Mesendoderm (in vitro differentiated cells): ENCODE data around the gene YPEL1.

Experiments used
- DNase-seq: peaks from one replicate; pipeline ENCODE4 v3.0.0; 2013
- H2AK5ac ChIP-seq: 2 replicates; pipeline ENCODE4 v1.6.1; 2013; ENCODE audit warnings: low read length, inconsistent platforms
- H2BK120ac ChIP-seq: 2 replicates; pipeline ENCODE4 v1.6.1; 2013; ENCODE audit warnings: low read depth, mild to moderate bottlenecking, low read length, moderate library complexity, mixed read lengths
- H2BK15ac ChIP-seq: replicated peaks from 2 replicates; pipeline ENCODE4 v1.6.1; 2013; ENCODE audit warnings: low read depth, mild to moderate bottlenecking, moderate library complexity
- H2BK5ac ChIP-seq: 2 replicates; pipeline ENCODE4 v1.6.1; 2013; ENCODE audit warnings: low read length, inconsistent platforms
- H3K18ac ChIP-seq: 2 replicates; pipeline ENCODE4 v1.6.1; 2013; ENCODE audit warnings: mild to moderate bottlenecking, low read length, mixed read lengths
- H3K23ac ChIP-seq: one replicate; pipeline ENCODE4 v1.6.1; 2013; ENCODE audit warnings: low read length
- H3K27ac ChIP-seq: 2 replicates; pipeline ENCODE4 v1.5.1; 2013; ENCODE audit warnings: low read depth, mild to moderate bottlenecking, inconsistent platforms, low read length, moderate library complexity
- H3K27me3 ChIP-seq: 2 replicates; pipeline ENCODE4 v1.6.1; 2013; ENCODE audit warnings: low read length, control low read depth, mild to moderate bottlenecking, inconsistent platforms; ENCODE audit not compliant: insufficient read depth, poor library complexity
- H3K36me3 ChIP-seq: 2 replicates; pipeline ENCODE4 v1.6.1; 2013; ENCODE audit warnings: low read length, inconsistent platforms; ENCODE audit not compliant: control insufficient read depth, insufficient read depth
- H3K4ac ChIP-seq: one replicate; pipeline ENCODE4 v1.6.1; 2013; ENCODE audit warnings: low read depth, mild to moderate bottlenecking, low read length, moderate library complexity
- H3K4me1 ChIP-seq: 2 replicates; pipeline ENCODE4 v1.6.1; 2013; ENCODE audit warnings: low read depth, low read length, inconsistent platforms; ENCODE audit not compliant: control insufficient read depth
- H3K4me2 ChIP-seq: 2 replicates; pipeline ENCODE4 v1.6.1; 2013; ENCODE audit warnings: low read length
- H3K4me3 ChIP-seq: 2 replicates; pipeline ENCODE4 v1.5.1; 2013; ENCODE audit warnings: mild to moderate bottlenecking, low read length
- H3K56ac ChIP-seq: one replicate; pipeline ENCODE4 v1.6.1; 2013; ENCODE audit warnings: low read length
- H3K79me1 ChIP-seq: 2 replicates; pipeline ENCODE4 v1.6.1; 2013; ENCODE audit warnings: low read length, inconsistent platforms
- H3K79me2 ChIP-seq: 2 replicates; pipeline ENCODE4 v1.6.1; 2013; ENCODE audit warnings: mild to moderate bottlenecking, low read length; ENCODE audit not compliant: control insufficient read depth, insufficient read depth
- H3K9ac ChIP-seq: 2 replicates; pipeline ENCODE4 v1.6.1; 2013; ENCODE audit warnings: low read length, inconsistent platforms
- H4K5ac ChIP-seq: one replicate; pipeline ENCODE4 v1.6.1; 2013; ENCODE audit warnings: low read length
- H4K8ac ChIP-seq: one replicate; pipeline ENCODE4 v1.6.1; 2013; ENCODE audit warnings: low read depth, mild to moderate bottlenecking, control low read depth, low read length, moderate library complexity
- WGBS: extraction: QIAGEN DNeasy Blood & Tissue Kit; methylation state at CpG from one replicate; pipeline ENCODE4 v1.1.7; 2013; ENCODE audit warnings: low lambda C conversion rate, missing lambda C conversion rate; ENCODE audit not compliant: insufficient coverage; ENCODE audit errors: extremely low coverage; 5-methylcytosine and 5-hydroxymethylcytosine counted together

The YPEL1 gene

GRCh38 chr22:21699643-21700042, 36.0 kb downstream of the YPEL1 start:
- no peak overlapping the region for H3K9ac ChIP-seq
- H3K79me1 ChIP-seq = no peaks in the 10 kb centered on the region
- no CpG with 5 or more reads among the region's 3 CpGs for WGBS
- H3K4me1 ChIP-seq = no peaks in the 10 kb centered on the region
- H3K36me3 ChIP-seq = peaks cover 7% of the 10 kb centered on the region
- DNase-seq = no peak
- H2BK15ac ChIP-seq = no peak overlapping the region
- H3K79me2 ChIP-seq = no peaks in the 10 kb centered on the region
- no peak overlapping the region for H4K5ac ChIP-seq
- no peak overlapping the region for H3K4ac ChIP-seq
- H4K8ac ChIP-seq = no peak overlapping the region
- no peak overlapping the region for H2BK5ac ChIP-seq
- no peak overlapping the region for H3K4me3 ChIP-seq
- H3K18ac ChIP-seq = no peak overlapping the region
- no peak overlapping the region for H2AK5ac ChIP-seq
- H3K27ac ChIP-seq = no peak overlapping the region
- H3K27me3 ChIP-seq = no peaks in the 10 kb centered on the region
- no peak overlapping the region for H3K23ac ChIP-seq
- H3K4me2 ChIP-seq = no peak overlapping the region
- no peak overlapping the region for H2BK120ac ChIP-seq
- H3K56ac ChIP-seq = no peak overlapping the region

DNA sequence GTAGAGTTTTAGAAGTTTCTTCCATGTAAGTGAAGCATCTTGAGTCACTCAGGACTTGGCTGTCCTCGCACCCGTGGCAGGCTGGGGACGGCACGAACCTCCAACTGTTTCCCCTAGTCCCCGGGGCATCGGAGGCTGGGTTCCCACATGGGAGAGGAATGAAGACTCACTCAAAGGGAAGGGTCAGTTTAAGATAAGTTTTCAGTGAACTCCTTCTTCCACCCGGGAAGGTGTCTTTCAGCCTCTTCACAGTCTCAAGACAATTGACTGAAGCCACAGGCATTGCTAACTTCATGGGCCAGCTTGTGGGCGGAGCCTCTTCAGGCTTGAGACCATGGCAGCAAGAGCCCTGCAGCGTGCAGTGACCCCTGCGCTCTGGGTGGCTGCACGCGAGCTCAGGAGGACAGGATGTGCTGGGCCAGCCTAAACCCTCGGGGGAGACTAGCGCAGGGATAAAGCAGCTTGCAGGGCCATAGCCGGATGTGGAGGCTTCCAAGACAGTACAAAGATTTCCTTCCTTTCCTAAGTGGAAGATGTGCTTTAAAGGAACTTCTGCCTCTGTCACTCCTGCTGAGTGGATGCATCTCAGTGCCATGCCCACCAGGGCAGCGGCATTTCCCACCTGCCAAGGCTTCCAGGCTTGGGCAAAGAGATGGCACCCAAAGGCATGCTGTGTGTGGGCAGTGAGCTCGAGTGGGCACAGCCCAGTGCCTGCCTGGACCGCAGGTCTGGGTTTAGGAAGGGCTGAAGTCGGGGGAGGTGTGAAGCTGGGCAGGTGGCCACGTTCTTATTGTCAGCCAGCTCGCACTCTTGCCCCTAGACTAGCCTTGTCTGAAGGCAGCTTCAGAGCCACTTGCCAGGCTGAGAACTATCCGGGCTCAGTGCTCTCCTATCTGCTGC, 36.9 kb downstream of the YPEL1 start:
- no peak overlapping the region for H3K23ac ChIP-seq
- no peak overlapping the region for H2BK120ac ChIP-seq
- H3K56ac ChIP-seq = no peak overlapping the region
- H3K79me2 ChIP-seq = no peaks in the 10 kb centered on the region
- no peak overlapping the region for H3K4ac ChIP-seq
- H3K4me1 ChIP-seq = no peaks in the 10 kb centered on the region
- peak; percentile 14 for DNase-seq
- H3K27me3 ChIP-seq = no peaks in the 10 kb centered on the region
- no peak overlapping the region for H2BK5ac ChIP-seq
- H3K79me1 ChIP-seq = no peaks in the 10 kb centered on the region
- H2AK5ac ChIP-seq = no peak overlapping the region
- no peak overlapping the region for H4K8ac ChIP-seq
- no peak overlapping the region for H4K5ac ChIP-seq
- no peak overlapping the region for H2BK15ac ChIP-seq
- H3K36me3 ChIP-seq = peaks cover 10% of the 10 kb centered on the region
- H3K27ac ChIP-seq = no peak overlapping the region
- no CpG with 5 or more reads among the region's 22 CpGs for WGBS
- H3K9ac ChIP-seq = no peak overlapping the region
- H3K4me3 ChIP-seq = no peak overlapping the region
- no peak overlapping the region for H3K4me2 ChIP-seq
- H3K18ac ChIP-seq = no peak overlapping the region

DNA sequence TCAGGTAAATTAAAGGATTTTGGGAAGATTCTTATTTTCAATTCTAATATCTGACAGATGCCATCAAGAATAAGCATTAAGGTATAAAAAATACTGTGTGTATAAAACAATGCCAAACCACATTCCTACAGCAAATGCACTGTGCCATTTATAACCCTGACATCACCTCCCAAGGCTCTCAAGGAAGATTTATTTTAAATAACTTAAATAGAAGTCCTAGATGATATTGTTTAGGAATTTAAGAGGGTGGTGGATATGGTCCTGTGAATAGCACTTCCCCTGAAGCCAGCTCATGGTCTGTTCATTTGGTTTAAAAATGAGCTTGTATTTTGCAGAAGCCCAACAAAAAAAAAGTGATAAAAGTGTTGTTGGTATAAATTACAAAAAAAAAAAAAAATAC, 37.7 kb downstream of the YPEL1 start:
- H4K5ac ChIP-seq = no peak overlapping the region
- no peak overlapping the region for H4K8ac ChIP-seq
- no peak for DNase-seq
- no peaks in the 10 kb centered on the region for H3K4me1 ChIP-seq
- no peaks in the 10 kb centered on the region for H3K79me1 ChIP-seq
- H3K9ac ChIP-seq = no peak overlapping the region
- no peak overlapping the region for H3K4ac ChIP-seq
- H3K4me2 ChIP-seq = no peak overlapping the region
- no peak overlapping the region for H3K4me3 ChIP-seq
- no peak overlapping the region for H2BK15ac ChIP-seq
- no peak overlapping the region for H3K27ac ChIP-seq
- no peak overlapping the region for H2AK5ac ChIP-seq
- H3K56ac ChIP-seq = no peak overlapping the region
- H2BK5ac ChIP-seq = no peak overlapping the region
- no peak overlapping the region for H2BK120ac ChIP-seq
- H3K23ac ChIP-seq = no peak overlapping the region
- H3K79me2 ChIP-seq = no peaks in the 10 kb centered on the region
- no peaks in the 10 kb centered on the region for H3K27me3 ChIP-seq
- peaks cover 11% of the 10 kb centered on the region for H3K36me3 ChIP-seq
- no peak overlapping the region for H3K18ac ChIP-seq

- no peak overlapping the region for H4K8ac ChIP-seq
- H2BK5ac ChIP-seq = no peak overlapping the region
- no CpG with 5 or more reads among the region's 16 CpGs for WGBS
- no peak overlapping the region for H3K23ac ChIP-seq
- no peak overlapping the region for H2BK120ac ChIP-seq
- no peak overlapping the region for H2AK5ac ChIP-seq
- no peak overlapping the region for H3K27ac ChIP-seq
- no peaks in the 10 kb centered on the region for H3K27me3 ChIP-seq
- no peaks in the 10 kb centered on the region for H3K79me1 ChIP-seq
- peaks cover 11% of the 10 kb centered on the region for H3K36me3 ChIP-seq
- H3K4me3 ChIP-seq = no peak overlapping the region
- DNase-seq = no peak
- no peak overlapping the region for H3K9ac ChIP-seq
- no peak overlapping the region for H3K4me2 ChIP-seq
- no peak overlapping the region for H2BK15ac ChIP-seq
- no peak overlapping the region for H3K56ac ChIP-seq
- no peak overlapping the region for H4K5ac ChIP-seq
- no peaks in the 10 kb centered on the region for H3K79me2 ChIP-seq
- no peak overlapping the region for H3K4ac ChIP-seq
- H3K18ac ChIP-seq = no peak overlapping the region
- H3K4me1 ChIP-seq = no peaks in the 10 kb centered on the region
Measured at GRCh38 chr22:21697021-21697771, 38.4 kb downstream of the YPEL1 start.

DNA sequence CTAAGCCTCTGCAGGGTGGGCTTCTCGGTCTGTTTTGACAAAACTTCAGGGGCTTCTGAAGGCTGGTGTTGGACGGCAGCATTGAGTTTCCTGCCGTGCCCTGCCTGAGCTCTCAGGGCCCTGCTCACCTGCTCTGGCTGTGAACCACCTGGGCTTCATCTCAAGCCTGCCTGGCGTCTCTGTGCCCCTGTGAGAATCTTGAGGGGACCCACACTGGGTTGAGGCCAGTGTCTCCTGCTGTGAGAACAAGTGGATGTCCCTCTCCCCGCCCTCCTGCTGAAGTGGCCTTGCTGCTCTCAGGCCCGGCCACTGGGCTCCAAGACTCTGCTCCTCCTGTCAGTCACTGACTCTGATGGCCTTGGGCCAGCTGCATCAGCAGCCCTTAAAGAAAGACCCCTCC, 39.5 kb downstream of the YPEL1 start:
- no peaks in the 10 kb centered on the region for H3K79me2 ChIP-seq
- H3K27ac ChIP-seq = no peak overlapping the region
- H4K8ac ChIP-seq = no peak overlapping the region
- no peak for DNase-seq
- no peak overlapping the region for H3K9ac ChIP-seq
- H2BK5ac ChIP-seq = no peak overlapping the region
- peaks cover 11% of the 10 kb centered on the region for H3K36me3 ChIP-seq
- no peaks in the 10 kb centered on the region for H3K4me1 ChIP-seq
- H3K79me1 ChIP-seq = no peaks in the 10 kb centered on the region
- no peak overlapping the region for H3K4me3 ChIP-seq
- no peak overlapping the region for H3K56ac ChIP-seq
- H2BK120ac ChIP-seq = no peak overlapping the region
- H3K18ac ChIP-seq = no peak overlapping the region
- no CpG with 5 or more reads among the region's 6 CpGs for WGBS
- H3K4me2 ChIP-seq = no peak overlapping the region
- H2BK15ac ChIP-seq = no peak overlapping the region
- no peak overlapping the region for H4K5ac ChIP-seq
- no peak overlapping the region for H3K4ac ChIP-seq
- no peaks in the 10 kb centered on the region for H3K27me3 ChIP-seq
- no peak overlapping the region for H2AK5ac ChIP-seq
- no peak overlapping the region for H3K23ac ChIP-seq
